ENCODE measurements around the gene TSHZ2.
"Not testable (repeated sequence)": the region's sequence is repeated elsewhere in the genome, so short reads cannot be mapped to it uniquely, and the experiment has no call there.

Gene TSHZ2

DNA sequence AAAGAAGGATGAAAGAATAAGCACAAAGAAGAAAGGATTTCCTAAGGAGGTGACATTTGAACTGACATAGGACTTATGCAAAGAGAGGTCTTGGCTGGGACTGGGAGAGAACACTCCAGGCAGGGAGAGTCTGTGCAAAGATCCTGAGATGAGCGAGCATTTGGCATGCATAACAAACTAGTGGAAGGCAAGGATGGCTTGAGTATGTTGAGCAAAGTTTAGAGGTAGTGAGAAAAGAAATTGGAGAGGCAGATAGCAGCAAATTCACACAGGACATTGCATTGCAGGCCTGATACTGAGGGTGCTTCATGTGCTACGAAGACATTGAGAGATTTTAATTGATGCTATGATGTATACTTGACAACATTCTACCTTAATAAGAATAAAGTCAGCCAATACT, 383.6 kb downstream of the TSHZ2 start:
- Mint-ChIP-seq H3K27me3 (no peaks in the 10 kb centered on the region), H3K4me1 (no peaks in the 10 kb centered on the region), H3K4me3 (no peak overlapping the region), H3K27ac (no peak overlapping the region), H3K36me3 (peaks cover 36% of the 10 kb centered on the region), H3K9me3 (peaks cover 15% of the 10 kb centered on the region)

DNA sequence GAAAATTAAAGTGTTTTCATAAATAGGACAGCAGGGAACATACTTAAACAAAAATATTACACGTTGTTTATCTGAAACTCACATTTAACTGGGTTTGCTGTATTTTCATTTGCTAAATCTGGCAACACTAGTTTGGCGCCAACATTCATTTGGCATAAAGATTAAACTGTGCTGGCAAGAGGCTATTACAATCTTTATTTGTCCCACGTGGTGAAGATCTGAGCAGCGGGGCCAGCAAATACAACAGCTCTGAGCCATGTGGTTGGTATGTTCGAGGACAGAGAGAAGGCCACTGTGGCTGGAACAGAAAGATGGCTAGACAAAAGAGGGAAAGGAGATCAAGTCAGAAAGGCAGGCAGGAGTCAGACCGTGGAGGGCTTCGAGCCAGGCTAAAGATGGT, 387.3 kb downstream of the TSHZ2 start:
- no peaks in the 10 kb centered on the region for H3K4me1 Mint-ChIP-seq
- H3K27me3 Mint-ChIP-seq = no peaks in the 10 kb centered on the region
- peaks cover 7% of the 10 kb centered on the region for H3K9me3 Mint-ChIP-seq
- H3K36me3 Mint-ChIP-seq = peaks cover 27% of the 10 kb centered on the region
- no peak overlapping the region for H3K27ac Mint-ChIP-seq
- H3K4me3 Mint-ChIP-seq = no peak overlapping the region

GRCh38 chr20:53360852-53361251, 388.7 kb downstream of the TSHZ2 start:
- Mint-ChIP-seq H3K4me1 (no peaks in the 10 kb centered on the region), H3K36me3 (peaks cover 18% of the 10 kb centered on the region), H3K9me3 (peaks cover 1% of the 10 kb centered on the region), H3K27me3 (no peaks in the 10 kb centered on the region), H3K4me3 (no peak overlapping the region), H3K27ac (no peak overlapping the region)

GRCh38 chr20:53362736-53363135, 390.6 kb downstream of the TSHZ2 start:
- Mint-ChIP-seq H3K27me3 (no peaks in the 10 kb centered on the region), H3K4me3 (no peak overlapping the region), H3K27ac (no peak overlapping the region), H3K4me1 (no peaks in the 10 kb centered on the region), H3K9me3 (no peaks in the 10 kb centered on the region), H3K36me3 (peaks cover 15% of the 10 kb centered on the region)

GRCh38 chr20:53364646-53365045, 392.5 kb downstream of the TSHZ2 start:
- peaks cover 8% of the 10 kb centered on the region for H3K4me1 Mint-ChIP-seq
- H3K27ac Mint-ChIP-seq = no peak overlapping the region
- H3K4me3 Mint-ChIP-seq = no peak overlapping the region
- no peaks in the 10 kb centered on the region for H3K27me3 Mint-ChIP-seq
- peaks cover 9% of the 10 kb centered on the region for H3K36me3 Mint-ChIP-seq
- no peaks in the 10 kb centered on the region for H3K9me3 Mint-ChIP-seq

GRCh38 chr20:53365076-53365475, 392.9 kb downstream of the TSHZ2 start:
- H3K27me3 Mint-ChIP-seq = no peaks in the 10 kb centered on the region
- no peak overlapping the region for H3K27ac Mint-ChIP-seq
- H3K36me3 Mint-ChIP-seq = peaks cover 9% of the 10 kb centered on the region
- H3K4me1 Mint-ChIP-seq = peaks cover 12% of the 10 kb centered on the region
- no peaks in the 10 kb centered on the region for H3K9me3 Mint-ChIP-seq
- H3K4me3 Mint-ChIP-seq = no peak overlapping the region

- Mint-ChIP-seq H3K9me3 (no peaks in the 10 kb centered on the region), H3K4me3 (no peak overlapping the region), H3K27me3 (no peaks in the 10 kb centered on the region), H3K4me1 (peaks cover 16% of the 10 kb centered on the region), H3K36me3 (peaks cover 11% of the 10 kb centered on the region), H3K27ac (peak overlapping the region; percentile 70)
Observed at GRCh38 chr20:53365539-53366075, 393.4 kb downstream of the TSHZ2 start.

- H3K4me1 Mint-ChIP-seq = peaks cover 16% of the 10 kb centered on the region
- H3K9me3 Mint-ChIP-seq, H3K4me3 Mint-ChIP-seq, H3K27me3 Mint-ChIP-seq, H3K36me3 Mint-ChIP-seq, H3K27ac Mint-ChIP-seq: not testable (repeated sequence)
Observed at GRCh38 chr20:53366928-53367327, 394.8 kb downstream of the TSHZ2 start.

DNA sequence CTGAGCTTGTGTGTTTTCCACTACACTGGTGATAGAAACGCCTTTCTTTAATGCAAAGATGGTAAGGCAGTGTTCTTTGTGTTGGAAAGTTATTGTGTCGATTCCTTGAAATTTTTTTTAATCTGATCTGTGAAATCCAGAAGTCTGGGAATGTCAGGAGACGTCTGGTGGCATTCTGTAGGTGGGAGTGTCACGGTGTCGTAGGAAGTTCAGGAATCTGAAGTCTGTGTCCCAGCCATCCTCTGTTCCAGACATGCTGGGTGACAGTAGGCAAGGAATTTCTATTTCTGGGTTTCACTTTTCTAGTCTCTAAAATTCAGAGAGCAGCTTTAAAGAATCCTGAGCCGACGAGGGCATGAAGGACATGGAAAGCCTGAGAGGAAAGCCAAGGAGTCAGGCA, 397.7 kb downstream of the TSHZ2 start:
- Mint-ChIP-seq H3K4me1 (peaks cover 16% of the 10 kb centered on the region), H3K36me3 (peaks cover 8% of the 10 kb centered on the region), H3K27ac (no peak overlapping the region), H3K9me3 (no peaks in the 10 kb centered on the region), H3K4me3 (no peak overlapping the region), H3K27me3 (no peaks in the 10 kb centered on the region)

- Mint-ChIP-seq H3K27me3 (no peaks in the 10 kb centered on the region), H3K27ac (no peak overlapping the region), H3K4me1 (peaks cover 16% of the 10 kb centered on the region), H3K4me3 (no peak overlapping the region), H3K36me3 (peaks cover 8% of the 10 kb centered on the region), H3K9me3 (no peaks in the 10 kb centered on the region)
Observed at GRCh38 chr20:53370345-53370961, 398.3 kb downstream of the TSHZ2 start.

DNA sequence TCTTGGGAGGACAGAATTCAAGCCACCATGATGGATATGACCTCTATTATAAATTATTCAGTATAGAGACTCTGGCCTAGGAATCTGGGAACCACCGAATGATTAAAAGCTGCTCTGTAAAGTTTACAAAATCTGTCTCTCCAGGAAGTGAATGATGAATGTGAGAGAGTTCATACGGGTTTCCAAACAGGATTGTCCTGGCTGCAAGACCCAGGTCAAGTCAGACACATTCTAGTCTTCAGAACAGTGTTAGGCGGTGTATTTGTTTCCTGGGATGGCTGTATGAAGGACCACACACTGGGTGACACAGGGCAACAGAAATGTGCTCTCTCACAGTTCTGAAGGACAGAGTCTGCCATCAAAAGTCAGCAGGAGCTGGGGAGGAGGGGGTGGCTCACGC, 399.1 kb downstream of the TSHZ2 start:
- Mint-ChIP-seq H3K4me3 (no peak overlapping the region), H3K4me1 (peaks cover 16% of the 10 kb centered on the region), H3K27ac (no peak overlapping the region), H3K9me3 (no peaks in the 10 kb centered on the region), H3K36me3 (peaks cover 11% of the 10 kb centered on the region), H3K27me3 (no peaks in the 10 kb centered on the region)

DNA sequence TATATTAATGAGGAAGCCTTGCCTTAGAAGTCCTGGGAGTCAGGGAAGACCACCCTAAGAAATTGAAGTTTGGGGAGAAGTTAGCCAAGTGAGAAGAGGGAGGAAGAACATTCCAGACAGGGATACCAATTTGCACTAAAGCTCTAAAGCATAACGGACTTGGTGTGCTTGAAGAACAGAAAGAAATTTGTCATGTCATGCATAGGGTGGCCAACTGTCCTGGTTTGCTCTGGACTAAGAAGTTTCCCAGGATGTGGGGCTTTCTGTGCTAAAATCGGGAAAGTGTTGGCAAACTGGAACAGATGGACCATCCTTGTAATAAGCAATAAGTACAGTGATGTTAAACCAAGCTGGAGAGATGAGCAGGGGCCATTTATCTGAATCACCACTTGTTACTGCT, 403.9 kb downstream of the TSHZ2 start:
- Mint-ChIP-seq H3K36me3 (peaks cover 15% of the 10 kb centered on the region), H3K27ac (no peak overlapping the region)

GRCh38 chr20:53379014-53379832, 407.1 kb downstream of the TSHZ2 start:
- H3K27ac Mint-ChIP-seq = peak overlapping the region; percentile 18
- no peaks in the 10 kb centered on the region for H3K9me3 Mint-ChIP-seq
- H3K36me3 Mint-ChIP-seq = peaks cover 11% of the 10 kb centered on the region
- peaks cover 12% of the 10 kb centered on the region for H3K4me1 Mint-ChIP-seq
- no peak overlapping the region for H3K4me3 Mint-ChIP-seq
- no peaks in the 10 kb centered on the region for H3K27me3 Mint-ChIP-seq

More for the DNA sequence above, 403.9 kb downstream of the TSHZ2 start:
- H3K9me3 Mint-ChIP-seq = no peaks in the 10 kb centered on the region
- no peak overlapping the region for H3K4me3 Mint-ChIP-seq
- no peaks in the 10 kb centered on the region for H3K4me1 Mint-ChIP-seq
- no peaks in the 10 kb centered on the region for H3K27me3 Mint-ChIP-seq

DNA sequence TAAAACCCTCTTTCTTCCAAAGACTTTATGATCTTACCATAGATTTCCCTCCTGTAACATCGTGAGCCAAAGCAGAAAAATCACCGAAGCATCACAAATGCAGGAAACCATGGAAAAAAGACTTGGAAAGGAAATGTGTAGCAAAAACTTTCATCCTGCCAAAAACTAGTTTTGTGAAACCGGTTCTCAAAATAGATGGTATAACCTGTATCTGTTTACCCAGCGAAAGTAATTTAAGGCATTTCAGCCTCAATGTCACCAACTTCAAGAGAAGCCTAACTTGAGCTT, 407.6 kb downstream of the TSHZ2 start:
- Mint-ChIP-seq H3K27ac (no peak overlapping the region), H3K36me3 (peaks cover 11% of the 10 kb centered on the region), H3K4me1 (peaks cover 12% of the 10 kb centered on the region), H3K27me3 (no peaks in the 10 kb centered on the region), H3K9me3 (no peaks in the 10 kb centered on the region), H3K4me3 (no peak overlapping the region)

GRCh38 chr20:53381568-53382262, 409.6 kb downstream of the TSHZ2 start:
- Mint-ChIP-seq H3K36me3 (peaks cover 6% of the 10 kb centered on the region), H3K4me3 (no peak overlapping the region), H3K4me1 (peaks cover 18% of the 10 kb centered on the region), H3K27ac (no peak overlapping the region), H3K9me3 (no peaks in the 10 kb centered on the region), H3K27me3 (no peaks in the 10 kb centered on the region)

- peaks cover 5% of the 10 kb centered on the region for H3K36me3 Mint-ChIP-seq
- no peak overlapping the region for H3K4me3 Mint-ChIP-seq
- H3K4me1 Mint-ChIP-seq = peaks cover 24% of the 10 kb centered on the region
- peak overlapping the region; percentile 49 for H3K27ac Mint-ChIP-seq
- no peaks in the 10 kb centered on the region for H3K9me3 Mint-ChIP-seq
- H3K27me3 Mint-ChIP-seq = no peaks in the 10 kb centered on the region
Observed at GRCh38 chr20:53382263-53382844, 410.2 kb downstream of the TSHZ2 start.

Measured in activated naive CD4-positive, alpha-beta T cell treated with anti-CD3 and anti-CD28 coated beads, Interleukin-2, amount 50 U/mL, for 24 hours (primary cell).